GM19025 (cell line): ENCODE measurements around the gene SKA1.
"Not testable (repeated sequence)": the region's sequence is repeated elsewhere in the genome, so short reads cannot be mapped to it uniquely, and the experiment has no call there.

Experiments used
- ATAC-seq: cut with Tn5 transposase; IDR thresholded peaks from one replicate; pipeline ENCODE4 v1.9.1; 2021; ENCODE audit warnings: mild to moderate bottlenecking, low read depth, moderate library complexity; ENCODE audit not compliant: unreplicated experiment

Gene SKA1

GRCh38 chr18:50393802-50394201 is 19.0 kb downstream of the SKA1 start:
- ATAC-seq, result no peak

GRCh38 chr18:50395093-50395492 is 20.2 kb downstream of the SKA1 start:
- ATAC-seq, result no peak

- no peak for ATAC-seq
These were observed 21.3 kb downstream of the SKA1 start for GRCh38 chr18:50396005-50396660.

GRCh38 chr18:50397023-50397422 is 22.2 kb downstream of the SKA1 start:
- ATAC-seq, result no peak

GRCh38 chr18:50398099-50398498 is 23.3 kb downstream of the SKA1 start:
- no peak for ATAC-seq

GRCh38 chr18:50398947-50399346 is 24.1 kb downstream of the SKA1 start:
- no peak for ATAC-seq

- ATAC-seq, result no peak
These were observed 24.7 kb downstream of the SKA1 start for GRCh38 chr18:50399582-50399981.

- not testable (repeated sequence) for ATAC-seq
These were observed 25.6 kb downstream of the SKA1 start for GRCh38 chr18:50400438-50400837.

GRCh38 chr18:50401295-50401694 is 26.4 kb downstream of the SKA1 start:
- ATAC-seq, result no peak

GRCh38 chr18:50401888-50402287 is 27.0 kb downstream of the SKA1 start:
- no peak for ATAC-seq

- not testable (repeated sequence) for ATAC-seq
These were observed 30.1 kb downstream of the SKA1 start for GRCh38 chr18:50404752-50405581.

- no peak for ATAC-seq
These were observed 30.9 kb downstream of the SKA1 start for GRCh38 chr18:50405582-50406271.

GRCh38 chr18:50409236-50409635 is 34.4 kb downstream of the SKA1 start:
- ATAC-seq, result no peak

- no peak for ATAC-seq
These were observed 35.2 kb downstream of the SKA1 start for GRCh38 chr18:50410008-50410407.

GRCh38 chr18:50410894-50411293 is 36.0 kb downstream of the SKA1 start:
- no peak for ATAC-seq

- not testable (repeated sequence) for ATAC-seq
These were observed 42.0 kb downstream of the SKA1 start for GRCh38 chr18:50416832-50417231.

- not testable (repeated sequence) for ATAC-seq
These were observed 42.9 kb downstream of the SKA1 start for GRCh38 chr18:50417705-50418104.

GRCh38 chr18:50418650-50419049 is 43.8 kb downstream of the SKA1 start:
- ATAC-seq, result no peak

GRCh38 chr18:50422286-50422898 is 47.5 kb downstream of the SKA1 start:
- ATAC-seq, result no peak

- ATAC-seq, result no peak
These were observed 50.2 kb downstream of the SKA1 start for GRCh38 chr18:50424877-50425690.
